H9 (cell line): ENCODE data around the gene IL10RA. TPM values are rescaled to one million over a fixed set of nuclear protein-coding genes. Genes with fewer than 3 reads are reported as not detected.

Experiments used
- DNase-seq: peaks from one replicate; pipeline ENCODE4 v3.0.0-alpha.2; 2017
- H2AFZ ChIP-seq: one replicate; pipeline ENCODE4 v1.6.1; 2013; ENCODE audit warnings: mild to moderate bottlenecking, low read length, control low read depth, moderate library complexity
- H2AK5ac ChIP-seq: 2 replicates; pipeline ENCODE4 v1.6.1; 2013; ENCODE audit warnings: low read length, control low read depth, mixed read lengths; ENCODE audit not compliant: insufficient read length
- H2BK120ac ChIP-seq: one replicate; pipeline ENCODE4 v1.6.1; 2013; ENCODE audit warnings: low read depth, mild to moderate bottlenecking, low read length, control low read depth, inconsistent platforms; ENCODE audit not compliant: poor library complexity, severe bottlenecking
- H2BK12ac ChIP-seq: 2 replicates; pipeline ENCODE4 v1.6.1; 2013; ENCODE audit warnings: low read length, control low read depth, mixed read lengths, low read depth; ENCODE audit not compliant: insufficient read length
- H2BK15ac ChIP-seq: 2 replicates; pipeline ENCODE4 v1.6.1; 2013; ENCODE audit warnings: low read depth, low read length, control low read depth
- H2BK20ac ChIP-seq: one replicate; pipeline ENCODE4 v1.6.1; 2013; ENCODE audit warnings: low read depth, mild to moderate bottlenecking, low read length, control low read depth, inconsistent platforms; ENCODE audit not compliant: poor library complexity, severe bottlenecking
- H2BK5ac ChIP-seq: 2 replicates; pipeline ENCODE4 v1.6.1; 2013; ENCODE audit warnings: low read length, control low read depth, mixed read lengths; ENCODE audit not compliant: insufficient read length
- H3K14ac ChIP-seq: 2 replicates; pipeline ENCODE4 v1.6.1; 2013; ENCODE audit warnings: low read length, control low read depth; ENCODE audit not compliant: insufficient read depth
- H3K18ac ChIP-seq: 2 replicates; pipeline ENCODE4 v1.6.1; 2013; ENCODE audit warnings: low read depth, mild to moderate bottlenecking, mixed read lengths, low read length, control low read depth; ENCODE audit not compliant: insufficient read length
- H3K23ac ChIP-seq: 2 replicates; pipeline ENCODE4 v1.6.1; 2013; ENCODE audit warnings: low read length, control low read depth, mixed read lengths, low read depth; ENCODE audit not compliant: insufficient read length
- H3K23me2 ChIP-seq: 2 replicates; pipeline ENCODE4 v1.6.1; 2013; ENCODE audit warnings: low read depth, mild to moderate bottlenecking, mixed read lengths, low read length, control low read depth; ENCODE audit not compliant: insufficient read length, poor library complexity, severe bottlenecking
- H3K27ac ChIP-seq: 2 replicates; pipeline ENCODE4 v1.5.1; 2013; ENCODE audit warnings: low read length, control low read depth, mixed read lengths, low read depth; ENCODE audit not compliant: insufficient read length
- H3K27me3 ChIP-seq: 2 replicates; pipeline ENCODE4 v1.6.1; 2013; ENCODE audit warnings: low read length, control low read depth, inconsistent platforms; ENCODE audit not compliant: insufficient read depth
- H3K4ac ChIP-seq: 2 replicates; pipeline ENCODE4 v1.6.1; 2013; ENCODE audit warnings: low read depth, mild to moderate bottlenecking, control low read depth, inconsistent platforms, low read length, moderate library complexity
- H3K4me1 ChIP-seq: 2 replicates; pipeline ENCODE4 v1.6.1; 2013; ENCODE audit warnings: low read length, control low read depth, inconsistent platforms; ENCODE audit not compliant: insufficient read depth
- H3K4me2 ChIP-seq: 2 replicates; pipeline ENCODE4 v1.6.1; 2013; ENCODE audit warnings: low read length, control low read depth, mixed read lengths; ENCODE audit not compliant: insufficient read length, insufficient read depth
- H3K56ac ChIP-seq: 2 replicates; pipeline ENCODE4 v1.6.1; 2013; ENCODE audit warnings: low read depth, mild to moderate bottlenecking, mixed read lengths, low read length, control low read depth; ENCODE audit not compliant: insufficient read length
- H3K79me1 ChIP-seq: 2 replicates; pipeline ENCODE4 v1.6.1; 2013; ENCODE audit warnings: low read depth, mild to moderate bottlenecking, moderate library complexity, low read length, control low read depth, inconsistent platforms; ENCODE audit not compliant: insufficient read depth, poor library complexity, severe bottlenecking
- H3K79me2 ChIP-seq: 2 replicates; pipeline ENCODE4 v1.6.1; 2013; ENCODE audit warnings: low read length, control low read depth, inconsistent platforms; ENCODE audit not compliant: insufficient read depth
- H3K9ac ChIP-seq: 2 replicates; pipeline ENCODE4 v1.6.1; 2013; ENCODE audit warnings: low read length, control low read depth, mixed read lengths; ENCODE audit not compliant: insufficient read length; ENCODE audit errors: extremely low read depth
- H3K9me3 ChIP-seq: one replicate; pipeline ENCODE4 v1.6.1; 2013; ENCODE audit warnings: low read depth, low read length, inconsistent platforms; ENCODE audit not compliant: control insufficient read depth
- H3T11ph ChIP-seq: one replicate; pipeline ENCODE4 v1.6.1; 2013; ENCODE audit warnings: mild to moderate bottlenecking, low read length, control low read depth, inconsistent platforms
- H4K20me1 ChIP-seq: one replicate; pipeline ENCODE4 v1.6.1; 2013; ENCODE audit not compliant: control insufficient read depth, insufficient read length, insufficient read depth
- H4K5ac ChIP-seq: 2 replicates; pipeline ENCODE4 v1.6.1; 2013; ENCODE audit warnings: low read depth, mild to moderate bottlenecking, mixed read lengths, low read length, control low read depth; ENCODE audit not compliant: insufficient read length
- H4K8ac ChIP-seq: replicated peaks from 2 replicates; pipeline ENCODE4 v1.6.1; 2013; ENCODE audit warnings: low read length, control low read depth, mixed read lengths, low read depth; ENCODE audit not compliant: insufficient read length
- H4K91ac ChIP-seq: 2 replicates; pipeline ENCODE4 v1.6.1; 2013; ENCODE audit warnings: low read depth, mild to moderate bottlenecking, moderate library complexity, mixed read lengths, low read length, control low read depth; ENCODE audit not compliant: insufficient read length
- H3K27ac Mint-ChIP-seq, 3 experiments: 2 replicates in 2 of 3; 3 replicates in 1 of 3; pipeline ENCODE4 v1.8.0; 2020 to 2021; ENCODE audit warnings: mixed read lengths in 3 of 3, mild to moderate bottlenecking in 1 of 3, moderate library complexity in 1 of 3
- H3K27me3 Mint-ChIP-seq: 2 replicates; pipeline ENCODE4 v1.8.0; 2021; ENCODE audit warnings: low read depth, mild to moderate bottlenecking, moderate library complexity, mixed read lengths
- H3K36me3 Mint-ChIP-seq, 3 experiments: 2 replicates in 2 of 3; 3 replicates in 1 of 3; pipeline ENCODE4 v1.8.0; 2020 to 2021; ENCODE audit warnings: low read depth in 3 of 3, mixed read lengths in 3 of 3; ENCODE audit not compliant: insufficient read depth in 1 of 3
- H3K4me1 Mint-ChIP-seq, 2 experiments: 2 replicates each; pipeline ENCODE4 v1.8.0; 2020; ENCODE audit warnings: mixed read lengths in 2 of 2
- H3K4me3 Mint-ChIP-seq, 2 experiments: 2 replicates in 1 of 2; 3 replicates in 1 of 2; pipeline ENCODE4 v1.8.0; 2020 to 2021; ENCODE audit warnings: mild to moderate bottlenecking in 2 of 2, mixed read lengths in 2 of 2, moderate library complexity in 1 of 2
- H3K9me3 Mint-ChIP-seq, 2 experiments: 2 replicates in 1 of 2; 3 replicates in 1 of 2; pipeline ENCODE4 v1.8.0; 2020; ENCODE audit warnings: mild to moderate bottlenecking in 2 of 2, mixed read lengths in 2 of 2, moderate library complexity in 1 of 2
- WGBS: extraction: QIAGEN DNeasy Blood & Tissue Kit; methylation state at CpG from one replicate; pipeline ENCODE4 v1.1.7; 2013; ENCODE audit warnings: missing lambda C conversion rate, low lambda C conversion rate, mixed read lengths; ENCODE audit not compliant: insufficient read length; ENCODE audit errors: extremely low coverage; 5-methylcytosine and 5-hydroxymethylcytosine counted together
- total RNA-seq: library from RNA; stranded (reverse); gene quantifications from 2 replicates; pipeline ENCODE4 v1.2.1, GENCODE V29; 2021
- TF ChIP-seq, protein P1 (sequence below): fragments of 200-600 bp; sonication (generic); conservative IDR thresholded peaks from 3 replicates; pipeline ENCODE4 v1.8.0; 2021; ENCODE audit warnings: antibody characterized with exemption, mild to moderate bottlenecking

Gene IL10RA
- total RNA-seq, 1 experiment from 2014 or later: not detected

GRCh38 chr11:117960406-117960805 lies 25.8 kb upstream of the IL10RA start:
- no peak overlapping the region for H3K18ac ChIP-seq
- no peaks in the 10 kb centered on the region for H3K9me3 ChIP-seq
- no peak overlapping the region for H3K9ac ChIP-seq
- H3K27me3 ChIP-seq: no peaks in the 10 kb centered on the region
- no peaks in the 10 kb centered on the region for H3K36me3 Mint-ChIP-seq
- H4K91ac ChIP-seq: no peak overlapping the region
- no peak overlapping the region for H4K5ac ChIP-seq
- no peak overlapping the region for H2BK120ac ChIP-seq
- no peak overlapping the region for H2BK20ac ChIP-seq
- H3K14ac ChIP-seq: no peak overlapping the region
- no peaks in the 10 kb centered on the region for H4K20me1 ChIP-seq
- H2BK12ac ChIP-seq: no peak overlapping the region
- H2AFZ ChIP-seq: no peak overlapping the region
- no peak overlapping the region for H3K23ac ChIP-seq
- H3K27ac ChIP-seq: no peak overlapping the region
- TF ChIP-seq, protein P1, sequence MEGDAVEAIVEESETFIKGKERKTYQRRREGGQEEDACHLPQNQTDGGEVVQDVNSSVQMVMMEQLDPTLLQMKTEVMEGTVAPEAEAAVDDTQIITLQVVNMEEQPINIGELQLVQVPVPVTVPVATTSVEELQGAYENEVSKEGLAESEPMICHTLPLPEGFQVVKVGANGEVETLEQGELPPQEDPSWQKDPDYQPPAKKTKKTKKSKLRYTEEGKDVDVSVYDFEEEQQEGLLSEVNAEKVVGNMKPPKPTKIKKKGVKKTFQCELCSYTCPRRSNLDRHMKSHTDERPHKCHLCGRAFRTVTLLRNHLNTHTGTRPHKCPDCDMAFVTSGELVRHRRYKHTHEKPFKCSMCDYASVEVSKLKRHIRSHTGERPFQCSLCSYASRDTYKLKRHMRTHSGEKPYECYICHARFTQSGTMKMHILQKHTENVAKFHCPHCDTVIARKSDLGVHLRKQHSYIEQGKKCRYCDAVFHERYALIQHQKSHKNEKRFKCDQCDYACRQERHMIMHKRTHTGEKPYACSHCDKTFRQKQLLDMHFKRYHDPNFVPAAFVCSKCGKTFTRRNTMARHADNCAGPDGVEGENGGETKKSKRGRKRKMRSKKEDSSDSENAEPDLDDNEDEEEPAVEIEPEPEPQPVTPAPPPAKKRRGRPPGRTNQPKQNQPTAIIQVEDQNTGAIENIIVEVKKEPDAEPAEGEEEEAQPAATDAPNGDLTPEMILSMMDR: no peak
- no peak overlapping the region for H3K4ac ChIP-seq
- no peak for DNase-seq
- no peak overlapping the region for H4K8ac ChIP-seq
- no peak overlapping the region for H3T11ph ChIP-seq
- no peak overlapping the region for H3K27ac Mint-ChIP-seq
- no peaks in the 10 kb centered on the region for H3K4me1 ChIP-seq
- H3K79me1 ChIP-seq: no peaks in the 10 kb centered on the region
- H2BK5ac ChIP-seq: no peak overlapping the region
- no peak overlapping the region for H3K56ac ChIP-seq
- no CpG with 5 or more reads among the region's 1 CpG for WGBS
- H3K79me2 ChIP-seq: no peaks in the 10 kb centered on the region
- H3K27me3 Mint-ChIP-seq: peaks cover 10% of the 10 kb centered on the region
- no peak overlapping the region for H2AK5ac ChIP-seq
- H3K4me1 Mint-ChIP-seq: peaks cover 0 to 3% of the 10 kb centered on the region in 2 experiments; a peak in 2 of 4 replicates
- H3K9me3 Mint-ChIP-seq: no peaks in the 10 kb centered on the region; a peak in 1 of 5 replicates
- no peaks in the 10 kb centered on the region for H3K23me2 ChIP-seq
- H2BK15ac ChIP-seq: no peak overlapping the region
- H3K4me3 Mint-ChIP-seq: no peak overlapping the region
- H3K4me2 ChIP-seq: no peak overlapping the region
